ENCODE data around the gene NOLC1.

NOLC1 gene

DNA sequence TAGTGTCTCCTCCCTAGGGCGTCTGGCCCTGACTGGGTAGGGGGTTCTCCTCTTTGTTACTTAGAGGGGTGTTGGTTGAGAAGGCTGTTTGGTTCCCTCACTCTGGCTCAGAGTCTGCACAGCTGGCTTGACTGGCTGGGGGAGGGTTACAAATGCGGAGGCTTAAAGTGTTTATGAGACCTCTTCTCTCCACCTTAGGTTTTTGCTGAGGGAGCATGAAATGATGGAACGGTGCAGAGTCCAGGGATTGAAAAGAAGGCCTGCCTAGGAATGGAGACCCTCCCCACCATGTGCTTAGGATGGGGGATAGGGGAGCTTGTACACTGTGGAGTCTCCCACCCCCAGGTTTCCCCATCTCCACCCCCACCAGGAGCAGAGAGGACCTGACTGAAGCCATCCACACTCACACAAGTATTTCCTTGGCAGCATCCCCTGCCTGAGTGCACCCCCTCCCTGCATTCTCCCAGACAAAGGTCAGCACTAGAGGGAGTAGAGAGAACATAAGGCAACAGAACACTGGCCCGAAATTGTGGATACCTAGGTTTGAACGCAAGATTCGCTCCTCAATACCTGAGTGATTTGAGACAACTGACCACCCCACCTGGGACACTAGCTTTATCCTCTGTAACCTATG lies 30.3 kb upstream of the NOLC1 start:
- in situ Hi-C loops (cut with MboI; ENCODE audit: low sequenced_read_pairs), result no loop called here

DNA sequence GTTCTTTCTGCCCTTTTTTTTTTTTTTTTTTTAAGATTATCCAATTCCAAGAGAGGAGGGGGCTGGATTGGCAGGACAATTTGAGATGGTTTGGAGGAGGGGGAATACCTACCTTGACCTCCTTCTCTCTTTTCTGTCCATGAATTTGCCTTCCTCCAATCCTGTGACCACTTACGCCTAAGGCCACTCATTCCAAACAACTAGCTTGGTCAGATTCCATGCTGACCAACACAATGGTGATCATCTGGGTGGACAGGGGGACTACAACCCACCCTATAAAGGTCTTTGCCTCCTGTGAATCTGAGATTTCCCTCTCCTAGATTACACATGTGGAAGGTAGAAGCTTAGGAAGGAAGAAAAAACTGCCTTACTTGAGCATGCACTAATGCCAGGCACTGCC lies 29.7 kb upstream of the NOLC1 start:
- in situ Hi-C loops (cut with MboI; ENCODE audit: low sequenced_read_pairs), result no loop called here

DNA sequence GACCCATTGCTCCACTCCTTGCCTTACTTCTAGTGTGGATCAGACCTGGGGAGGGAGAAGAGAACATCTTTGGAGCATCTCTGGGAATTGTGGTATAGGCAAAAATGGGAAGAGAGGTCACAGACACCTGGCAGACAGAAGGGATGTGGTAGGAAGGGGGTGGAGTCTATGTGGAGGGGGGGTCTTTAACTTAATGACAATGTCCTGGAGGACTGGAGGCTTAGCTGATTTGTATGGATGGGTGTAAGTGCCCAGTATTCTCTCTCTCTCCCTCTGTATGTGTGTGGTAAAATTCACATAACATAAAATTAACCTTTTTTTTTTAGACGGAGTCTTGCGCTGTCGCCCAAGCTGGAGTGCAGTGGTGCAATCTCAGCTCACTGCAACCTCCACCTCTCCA lies 29.0 kb upstream of the NOLC1 start:
- in situ Hi-C loops (cut with MboI; ENCODE audit: low sequenced_read_pairs), result no loop called here

DNA sequence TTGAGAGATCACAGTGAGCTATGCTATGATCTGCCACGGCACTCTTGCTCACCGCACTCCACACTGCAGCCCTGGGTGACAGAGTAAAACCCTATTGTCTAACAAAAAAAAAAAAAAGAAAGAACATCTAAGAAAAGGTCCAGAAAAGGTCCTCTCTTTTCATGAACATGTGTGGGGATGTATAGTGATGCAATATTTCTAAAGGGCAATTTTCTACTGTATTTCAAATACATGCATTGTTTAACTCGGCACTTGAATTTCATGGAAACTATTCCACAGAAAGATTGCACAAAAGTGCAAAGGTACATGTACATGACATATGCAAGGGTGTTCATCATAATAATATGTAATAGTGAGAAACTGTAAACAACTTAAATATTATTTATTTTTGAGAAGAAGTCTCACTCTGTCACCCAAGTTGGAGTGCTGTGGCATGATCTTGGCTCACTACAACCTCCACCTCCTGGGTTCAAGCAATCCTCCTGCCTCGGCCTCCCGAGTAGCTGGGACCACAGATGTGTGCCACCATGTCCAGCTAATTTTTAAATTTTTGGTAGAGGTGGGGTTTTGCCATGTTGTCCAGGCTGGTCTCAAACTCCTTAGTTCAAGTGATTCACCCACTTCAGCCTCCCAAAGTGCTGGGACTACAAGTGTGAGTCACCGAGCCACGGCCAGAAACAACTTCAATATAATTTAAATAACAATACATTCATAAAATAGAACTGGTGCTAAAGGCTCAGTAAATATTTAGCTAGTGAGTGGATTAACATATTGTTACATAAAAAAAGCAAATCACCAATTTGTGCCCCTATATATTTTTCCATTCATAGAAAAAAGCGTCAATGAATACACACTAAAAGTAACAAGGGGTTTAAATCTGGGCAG lies 20.7 kb upstream of the NOLC1 start:
- in situ Hi-C loops (cut with MboI; ENCODE audit: low sequenced_read_pairs), result no loop called here

- in situ Hi-C loops (cut with MboI; ENCODE audit: low sequenced_read_pairs), result no loop called here
Observed at GRCh38 chr10:102132193-102132562, 20.0 kb upstream of the NOLC1 start.

DNA sequence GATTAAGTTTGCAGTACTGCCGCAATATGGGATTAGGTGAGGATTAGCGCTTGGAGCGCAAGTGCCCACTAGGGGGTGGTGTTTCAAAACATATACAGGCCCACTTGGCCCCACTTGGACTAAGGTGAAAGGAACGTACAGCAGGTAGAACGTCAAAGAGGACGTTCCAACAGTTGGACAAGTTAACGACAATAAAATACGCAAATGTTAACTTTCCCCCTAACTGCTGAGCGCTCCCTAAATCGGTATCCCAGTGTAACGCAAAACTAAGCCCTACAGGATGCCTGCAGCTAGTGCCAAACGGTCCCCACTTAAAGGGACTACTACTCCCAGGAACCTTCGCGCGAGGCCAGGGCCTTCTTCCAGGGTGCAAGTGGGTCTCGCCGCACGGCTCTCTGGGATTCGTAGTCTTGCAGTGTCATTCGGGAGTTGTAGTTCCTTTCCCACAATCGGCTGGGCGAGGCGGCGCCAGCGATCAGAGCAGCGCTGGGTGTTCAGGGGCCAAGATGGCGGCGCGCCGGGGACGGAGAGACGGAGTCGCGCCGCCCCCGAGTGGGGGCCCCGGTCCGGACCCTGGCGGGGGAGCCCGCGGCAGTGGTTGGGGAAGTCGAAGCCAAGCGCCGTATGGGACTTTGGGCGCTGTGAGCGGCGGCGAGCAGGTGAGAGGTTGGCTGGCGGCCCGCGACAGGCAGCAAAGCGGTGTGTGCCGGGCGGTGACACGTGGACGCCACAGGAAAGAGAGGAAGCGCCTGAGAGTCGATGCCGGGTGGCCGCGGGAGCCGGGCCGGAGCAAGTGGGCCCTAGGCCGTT lies 19.4 kb upstream of the NOLC1 start, which contains the start of gene PPRC1:
TSS of gene PPRC1 (plus strand) at position 478 of the 810 bp plus-strand sequence. CDS start at position 507, 29 bp downstream.
- in situ Hi-C loops (cut with MboI; ENCODE audit: low sequenced_read_pairs), result no loop called here

GRCh38 chr10:102133373-102134195 lies 18.6 kb upstream of the NOLC1 start:
- in situ Hi-C loops (cut with MboI; ENCODE audit: low sequenced_read_pairs), result no loop called here

- in situ Hi-C loops (cut with MboI; ENCODE audit: low sequenced_read_pairs), result no loop called here
Observed at GRCh38 chr10:102134416-102134815, 17.8 kb upstream of the NOLC1 start.

DNA sequence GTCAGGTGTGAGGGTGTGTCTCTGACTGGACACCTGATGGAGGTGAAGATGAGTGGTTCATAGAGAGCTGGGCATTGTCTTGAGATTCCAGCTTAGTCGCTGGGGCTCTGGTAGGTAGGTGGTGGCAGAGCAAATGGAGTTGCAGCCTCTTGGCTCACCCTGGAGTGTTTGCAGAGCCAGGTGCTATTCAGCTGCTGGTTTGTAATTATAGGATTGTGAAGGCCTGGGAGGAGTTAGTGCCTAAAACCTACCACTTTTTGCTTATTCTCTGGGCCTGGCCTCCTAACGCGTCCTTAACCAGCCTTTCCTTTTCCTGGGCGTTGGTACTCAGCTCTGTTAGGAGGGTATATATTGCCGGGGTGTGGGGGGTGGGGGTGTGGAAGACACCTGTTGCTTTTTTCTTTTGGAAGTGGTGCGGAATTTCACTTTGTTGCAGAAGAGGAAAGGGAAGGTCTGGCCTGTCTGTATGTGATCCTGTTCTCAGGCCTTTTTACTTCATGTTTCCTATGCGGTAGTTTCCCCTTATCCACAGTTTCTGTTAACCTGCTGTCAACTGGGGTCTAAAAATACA lies 16.1 kb upstream of the NOLC1 start:
- in situ Hi-C loops (cut with MboI; ENCODE audit: low sequenced_read_pairs), result no loop called here

GRCh38 chr10:102139281-102140110 lies 12.7 kb upstream of the NOLC1 start:
- in situ Hi-C loops (cut with MboI; ENCODE audit: low sequenced_read_pairs), result no loop called here

- in situ Hi-C loops (cut with MboI; ENCODE audit: low sequenced_read_pairs), result no loop called here
Observed at GRCh38 chr10:102140218-102140617, 12.0 kb upstream of the NOLC1 start.

DNA sequence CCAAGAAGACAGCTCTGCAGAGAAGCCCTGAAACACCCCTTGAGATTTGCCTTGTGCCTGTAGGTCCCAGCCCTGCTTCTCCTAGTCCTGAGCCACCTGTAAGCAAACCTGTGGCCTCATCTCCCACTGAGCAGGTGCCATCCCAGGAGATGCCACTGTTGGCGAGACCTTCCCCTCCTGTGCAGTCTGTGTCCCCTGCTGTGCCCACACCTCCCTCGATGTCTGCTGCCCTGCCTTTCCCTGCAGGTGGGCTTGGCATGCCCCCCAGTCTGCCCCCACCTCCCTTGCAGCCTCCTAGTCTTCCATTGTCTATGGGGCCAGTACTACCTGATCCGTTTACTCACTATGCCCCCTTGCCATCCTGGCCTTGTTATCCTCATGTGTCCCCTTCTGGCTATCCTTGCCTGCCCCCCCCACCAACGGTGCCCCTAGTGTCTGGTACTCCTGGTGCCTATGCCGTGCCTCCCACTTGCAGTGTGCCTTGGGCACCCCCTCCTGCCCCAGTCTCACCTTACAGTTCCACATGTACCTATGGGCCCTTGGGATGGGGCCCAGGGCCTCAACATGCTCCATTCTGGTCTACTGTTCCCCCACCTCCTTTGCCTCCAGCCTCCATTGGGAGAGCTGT lies 11.2 kb upstream of the NOLC1 start:
- in situ Hi-C loops (cut with MboI; ENCODE audit: low sequenced_read_pairs), result no loop called here

- in situ Hi-C loops (cut with MboI; ENCODE audit: low sequenced_read_pairs), result no loop called here
Observed at GRCh38 chr10:102141583-102142107, 10.5 kb upstream of the NOLC1 start.

DNA sequence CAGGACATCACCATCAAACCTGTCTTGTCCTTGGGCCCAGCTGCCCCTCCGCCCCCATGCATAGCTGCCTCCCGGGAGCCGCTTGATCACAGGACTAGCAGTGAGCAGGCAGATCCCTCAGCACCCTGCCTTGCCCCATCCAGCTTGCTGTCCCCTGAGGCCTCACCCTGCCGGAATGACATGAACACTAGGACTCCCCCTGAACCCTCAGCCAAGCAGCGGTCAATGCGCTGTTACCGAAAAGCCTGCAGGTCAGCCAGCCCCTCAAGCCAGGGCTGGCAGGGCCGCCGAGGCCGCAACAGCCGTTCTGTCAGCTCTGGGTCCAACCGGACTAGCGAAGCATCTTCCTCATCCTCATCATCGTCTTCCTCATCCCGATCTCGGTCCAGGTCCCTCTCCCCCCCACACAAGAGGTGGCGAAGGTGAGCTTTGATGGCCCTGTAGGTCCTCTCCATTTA lies 5.2 kb upstream of the NOLC1 start:
- in situ Hi-C loops (cut with MboI; ENCODE audit: low sequenced_read_pairs), result no loop called here

GRCh38 chr10:102147561-102147960 lies 4.6 kb upstream of the NOLC1 start:
- in situ Hi-C loops (cut with MboI; ENCODE audit: low sequenced_read_pairs), result no loop called here

GRCh38 chr10:102148275-102148674 lies 3.9 kb upstream of the NOLC1 start:
- in situ Hi-C loops (cut with MboI; ENCODE audit: low sequenced_read_pairs), result no loop called here

GRCh38 chr10:102150970-102151773 lies 1.0 kb upstream of the NOLC1 start:
- in situ Hi-C loops (cut with MboI; ENCODE audit: low sequenced_read_pairs), result no loop called here

- in situ Hi-C loops (cut with MboI; ENCODE audit: low sequenced_read_pairs), result no loop called here
Observed at GRCh38 chr10:102152545-102152890, 329 bp downstream of the NOLC1 start.

All from HL-60/S4 (cell line).